ENCODE measurements around the gene PRSS21. TPM values are rescaled to one million over a fixed set of nuclear protein-coding genes. Genes with fewer than 3 reads are reported as not detected.

Gene PRSS21
- total RNA-seq, 1 donor from 2014 or later = 0.29 TPM

DNA sequence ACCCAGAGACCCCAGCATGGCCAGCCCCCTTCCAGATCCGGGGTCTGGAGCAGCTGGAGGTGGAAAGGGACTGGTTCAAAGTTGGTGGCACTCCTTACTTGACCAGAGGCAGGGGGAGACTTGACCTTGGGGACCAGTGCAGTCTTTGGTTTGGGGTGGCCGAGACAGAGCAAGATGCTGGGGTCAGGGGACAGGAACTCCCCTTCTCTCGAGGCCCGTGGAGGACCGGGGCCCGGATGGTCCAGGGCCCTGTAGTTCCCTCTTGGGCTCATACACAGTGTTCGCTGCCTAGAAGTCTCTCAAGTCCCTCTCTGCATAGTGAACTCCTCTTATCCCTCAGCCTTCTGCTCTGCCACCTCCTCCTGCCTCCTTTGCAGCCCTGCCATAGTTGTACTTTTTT is 29.1 kb upstream of the PRSS21 start:
- TF ChIP-seq, protein P1, sequence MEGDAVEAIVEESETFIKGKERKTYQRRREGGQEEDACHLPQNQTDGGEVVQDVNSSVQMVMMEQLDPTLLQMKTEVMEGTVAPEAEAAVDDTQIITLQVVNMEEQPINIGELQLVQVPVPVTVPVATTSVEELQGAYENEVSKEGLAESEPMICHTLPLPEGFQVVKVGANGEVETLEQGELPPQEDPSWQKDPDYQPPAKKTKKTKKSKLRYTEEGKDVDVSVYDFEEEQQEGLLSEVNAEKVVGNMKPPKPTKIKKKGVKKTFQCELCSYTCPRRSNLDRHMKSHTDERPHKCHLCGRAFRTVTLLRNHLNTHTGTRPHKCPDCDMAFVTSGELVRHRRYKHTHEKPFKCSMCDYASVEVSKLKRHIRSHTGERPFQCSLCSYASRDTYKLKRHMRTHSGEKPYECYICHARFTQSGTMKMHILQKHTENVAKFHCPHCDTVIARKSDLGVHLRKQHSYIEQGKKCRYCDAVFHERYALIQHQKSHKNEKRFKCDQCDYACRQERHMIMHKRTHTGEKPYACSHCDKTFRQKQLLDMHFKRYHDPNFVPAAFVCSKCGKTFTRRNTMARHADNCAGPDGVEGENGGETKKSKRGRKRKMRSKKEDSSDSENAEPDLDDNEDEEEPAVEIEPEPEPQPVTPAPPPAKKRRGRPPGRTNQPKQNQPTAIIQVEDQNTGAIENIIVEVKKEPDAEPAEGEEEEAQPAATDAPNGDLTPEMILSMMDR (IDR thresholded peaks at IDR 0.05; ENCODE audit: insufficient read depth, low read length, poor library complexity, severe bottlenecking) = no peak
- peaks cover 38% of the 10 kb centered on the region for H3K27me3 ChIP-seq (ENCODE audit: control insufficient read depth, insufficient read depth, low read length)
- H3K36me3 ChIP-seq (ENCODE audit: control insufficient read depth, insufficient read depth, low read length) = no peaks in the 10 kb centered on the region
- no peak overlapping the region for H3K4me3 ChIP-seq (ENCODE audit: low read depth, low read length)
- no peak for DNase-seq (ENCODE audit: low read depth)

DNA sequence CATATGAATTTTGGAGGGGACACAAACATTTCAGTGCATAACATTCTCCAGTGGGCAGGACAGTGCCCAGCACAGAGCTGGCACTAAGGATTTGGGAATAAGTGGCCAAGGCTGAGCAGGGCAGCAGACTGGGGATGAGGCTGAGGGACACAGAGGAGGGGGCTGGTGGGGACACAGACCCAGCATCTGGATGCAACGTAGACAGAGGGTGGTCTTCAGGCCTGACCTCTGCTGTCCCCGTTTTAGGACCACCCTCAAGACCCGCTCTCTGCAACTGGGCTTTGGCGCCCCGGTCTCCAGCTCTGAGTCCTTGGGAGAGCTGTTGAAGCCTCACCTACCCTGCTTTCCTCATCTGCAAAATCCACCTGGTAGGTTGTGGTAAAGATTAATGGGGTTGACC is 26.4 kb upstream of the PRSS21 start:
- Histone ChIP-seq H3K36me3 (ENCODE audit: control insufficient read depth, insufficient read depth, low read length) (no peaks in the 10 kb centered on the region), H3K4me3 (ENCODE audit: low read depth, low read length) (no peak overlapping the region), H3K27me3 (ENCODE audit: control insufficient read depth, insufficient read depth, low read length) (peaks cover 29% of the 10 kb centered on the region)
- no peak for DNase-seq (ENCODE audit: low read depth)
- TF ChIP-seq, protein P1 (IDR thresholded peaks at IDR 0.05; ENCODE audit: insufficient read depth, low read length, poor library complexity, severe bottlenecking) = no peak

- Histone ChIP-seq H3K27me3 (ENCODE audit: control insufficient read depth, insufficient read depth, low read length) (peaks cover 24% of the 10 kb centered on the region), H3K4me3 (ENCODE audit: low read depth, low read length) (no peak overlapping the region), H3K36me3 (ENCODE audit: control insufficient read depth, insufficient read depth, low read length) (no peaks in the 10 kb centered on the region)
- TF ChIP-seq, protein P1 (IDR thresholded peaks at IDR 0.05; ENCODE audit: insufficient read depth, low read length, poor library complexity, severe bottlenecking) = no peak
- DNase-seq (ENCODE audit: low read depth) = no peak
Measured at GRCh38 chr16:2791174-2791573, 25.9 kb upstream of the PRSS21 start.

DNA sequence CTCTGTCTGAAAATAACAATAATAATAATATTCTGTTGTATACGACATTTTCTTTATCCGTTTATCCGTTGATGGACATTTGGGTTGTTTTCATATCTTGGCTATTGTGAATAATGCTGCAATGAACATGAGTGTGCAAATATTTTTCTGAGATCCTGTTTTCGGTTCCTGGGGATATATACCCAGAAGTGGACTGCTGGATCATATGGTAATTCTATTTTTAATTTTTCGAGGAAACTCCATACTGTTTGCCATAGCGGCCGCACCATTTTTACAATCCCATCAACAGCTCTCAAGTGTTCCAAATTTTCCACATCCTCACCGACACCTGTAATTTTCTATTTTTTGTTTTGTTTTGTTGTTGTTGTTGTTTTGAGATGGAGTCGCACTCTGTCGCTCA is 24.1 kb upstream of the PRSS21 start:
- Histone ChIP-seq H3K27me3 (ENCODE audit: control insufficient read depth, insufficient read depth, low read length) (peaks cover 13% of the 10 kb centered on the region), H3K4me3 (ENCODE audit: low read depth, low read length) (no peak overlapping the region), H3K36me3 (ENCODE audit: control insufficient read depth, insufficient read depth, low read length) (no peaks in the 10 kb centered on the region)
- TF ChIP-seq, protein P1 (IDR thresholded peaks at IDR 0.05; ENCODE audit: insufficient read depth, low read length, poor library complexity, severe bottlenecking) = no peak
- DNase-seq (ENCODE audit: low read depth) = no peak

DNA sequence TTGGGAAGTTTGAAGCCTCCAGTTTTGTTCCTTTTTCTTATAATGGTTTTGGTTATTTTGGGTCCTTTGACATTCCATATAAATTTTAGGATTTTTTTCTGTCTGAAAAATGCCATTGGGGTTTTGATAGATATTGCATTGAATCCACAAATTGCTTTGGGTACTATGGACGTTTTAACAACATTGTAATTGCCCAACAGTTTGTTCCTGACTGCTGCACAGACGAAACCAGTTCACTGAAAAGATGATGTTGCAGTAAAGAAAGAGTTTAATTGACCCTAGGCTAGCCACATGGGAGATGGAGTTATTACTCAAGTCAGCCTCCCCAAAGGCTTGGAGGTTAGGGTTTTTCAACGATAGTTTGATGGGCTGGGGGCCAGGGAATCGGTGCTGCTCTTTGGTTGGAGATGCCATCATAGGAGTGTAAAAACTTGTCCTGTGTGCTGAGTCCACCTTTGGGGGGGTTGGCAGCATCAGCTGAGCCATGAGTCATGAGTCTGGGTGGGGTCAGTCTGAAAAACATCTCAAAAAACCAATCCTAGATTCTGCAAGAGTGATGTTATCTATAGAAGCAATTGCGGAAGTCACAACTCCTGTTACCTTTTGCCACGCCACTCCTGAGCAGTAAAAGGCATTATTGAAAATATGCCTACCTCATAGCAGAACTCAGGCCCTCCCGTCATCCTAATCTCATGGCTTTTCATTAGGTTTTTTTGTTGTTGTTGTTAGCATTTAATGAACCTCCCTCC is 21.5 kb upstream of the PRSS21 start:
- Histone ChIP-seq H3K4me3 (ENCODE audit: low read depth, low read length) (no peak overlapping the region), H3K36me3 (ENCODE audit: control insufficient read depth, insufficient read depth, low read length) (no peaks in the 10 kb centered on the region), H3K27me3 (ENCODE audit: control insufficient read depth, insufficient read depth, low read length) (peaks cover 6% of the 10 kb centered on the region)
- no peak for DNase-seq (ENCODE audit: low read depth)
- TF ChIP-seq, protein P1 (IDR thresholded peaks at IDR 0.05; ENCODE audit: insufficient read depth, low read length, poor library complexity, severe bottlenecking) = no peak

DNA sequence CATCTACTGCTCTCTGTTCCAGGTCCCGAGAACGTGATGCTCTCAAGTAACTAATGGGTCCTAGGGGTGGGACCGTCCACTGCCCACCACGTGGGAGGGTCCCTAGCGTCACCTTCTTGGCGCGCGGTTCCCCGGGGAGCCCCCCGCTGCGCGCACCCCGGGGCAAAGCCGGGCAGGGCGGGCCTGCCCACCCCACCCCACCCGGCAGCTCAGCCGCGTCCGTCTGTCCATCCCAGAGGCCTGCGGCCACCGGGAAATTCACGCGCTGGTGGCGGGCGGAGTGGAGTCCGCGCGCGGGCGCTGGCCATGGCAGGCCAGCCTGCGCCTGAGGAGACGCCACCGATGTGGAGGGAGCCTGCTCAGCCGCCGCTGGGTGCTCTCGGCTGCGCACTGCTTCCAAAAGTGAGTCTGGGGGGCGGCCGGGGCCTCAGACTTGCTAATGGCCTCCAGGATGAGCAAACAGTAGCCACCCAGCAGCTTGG is 18.3 kb upstream of the PRSS21 start:
- Histone ChIP-seq H3K27me3 (ENCODE audit: control insufficient read depth, insufficient read depth, low read length) (no peaks in the 10 kb centered on the region), H3K4me3 (ENCODE audit: low read depth, low read length) (no peak overlapping the region), H3K36me3 (ENCODE audit: control insufficient read depth, insufficient read depth, low read length) (no peaks in the 10 kb centered on the region)
- TF ChIP-seq, protein P1 (IDR thresholded peaks at IDR 0.05; ENCODE audit: insufficient read depth, low read length, poor library complexity, severe bottlenecking) = no peak
- no peak for DNase-seq (ENCODE audit: low read depth)
